ENCODE measurements around the gene BBOF1.

Gene BBOF1

GRCh38 chr14:74014299-74014698 lies 4.8 kb upstream of the BBOF1 start:
- DNase-seq (ENCODE audit: low read depth): peak; percentile 25
- no peak overlapping the region for H3K4me3 ChIP-seq (ENCODE audit: low read depth, low read length)
- no peak for TF ChIP-seq CTCF (conservative IDR thresholded peaks at IDR 0.05; ENCODE audit: low read depth, low read length)

DNA sequence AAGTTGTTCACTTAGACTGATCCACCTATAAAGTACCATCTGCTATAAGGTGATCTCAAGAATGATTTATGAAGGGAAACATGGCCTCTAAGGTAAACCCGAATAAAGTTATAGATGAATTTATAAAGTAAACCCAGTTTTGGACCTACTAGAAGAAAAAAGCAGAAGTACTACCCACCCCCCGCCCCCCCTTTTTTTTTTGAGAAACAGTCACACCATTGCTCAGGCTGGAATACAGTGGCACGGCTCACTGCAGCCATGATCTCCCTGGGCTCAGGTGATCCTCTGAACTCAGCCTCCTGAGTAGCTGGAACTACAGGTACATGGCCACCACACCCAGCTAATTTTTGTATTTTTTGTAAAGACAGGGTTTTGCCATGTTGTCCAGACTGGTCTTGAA lies 4.0 kb upstream of the BBOF1 start:
- no peak for DNase-seq (ENCODE audit: low read depth)
- TF ChIP-seq CTCF (conservative IDR thresholded peaks at IDR 0.05; ENCODE audit: low read depth, low read length): no peak
- H3K4me3 ChIP-seq (ENCODE audit: low read depth, low read length): no peak overlapping the region

GRCh38 chr14:74015963-74016362 lies 3.2 kb upstream of the BBOF1 start:
- no peak overlapping the region for H3K4me3 ChIP-seq (ENCODE audit: low read depth, low read length)
- TF ChIP-seq CTCF (conservative IDR thresholded peaks at IDR 0.05; ENCODE audit: low read depth, low read length): no peak
- no peak for DNase-seq (ENCODE audit: low read depth)

DNA sequence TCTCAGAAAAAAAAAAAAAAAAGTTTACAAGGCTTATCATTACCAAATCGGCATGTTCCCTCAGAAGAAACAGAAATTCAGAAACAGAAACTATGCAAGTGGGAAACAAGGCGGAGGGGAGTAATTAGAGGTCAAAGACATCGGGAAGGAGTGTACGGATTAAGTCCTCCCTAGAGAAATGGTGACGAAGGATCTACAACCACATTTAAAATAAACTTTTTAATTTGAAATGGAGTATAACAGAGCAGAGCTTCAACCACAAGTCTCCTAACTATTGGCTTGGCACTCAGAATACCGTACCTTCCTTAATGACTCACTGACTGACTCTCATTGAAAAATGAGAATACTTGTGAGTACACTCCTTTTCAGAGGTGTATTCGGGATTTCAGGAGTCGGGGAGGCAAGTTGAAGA lies 969 bp upstream of the BBOF1 start:
- H3K4me3 ChIP-seq (ENCODE audit: low read depth, low read length): peak overlapping the region; percentile 92
- peak; percentile 73 for DNase-seq (ENCODE audit: low read depth)
- TF ChIP-seq CTCF (conservative IDR thresholded peaks at IDR 0.05; ENCODE audit: low read depth, low read length): no peak

DNA sequence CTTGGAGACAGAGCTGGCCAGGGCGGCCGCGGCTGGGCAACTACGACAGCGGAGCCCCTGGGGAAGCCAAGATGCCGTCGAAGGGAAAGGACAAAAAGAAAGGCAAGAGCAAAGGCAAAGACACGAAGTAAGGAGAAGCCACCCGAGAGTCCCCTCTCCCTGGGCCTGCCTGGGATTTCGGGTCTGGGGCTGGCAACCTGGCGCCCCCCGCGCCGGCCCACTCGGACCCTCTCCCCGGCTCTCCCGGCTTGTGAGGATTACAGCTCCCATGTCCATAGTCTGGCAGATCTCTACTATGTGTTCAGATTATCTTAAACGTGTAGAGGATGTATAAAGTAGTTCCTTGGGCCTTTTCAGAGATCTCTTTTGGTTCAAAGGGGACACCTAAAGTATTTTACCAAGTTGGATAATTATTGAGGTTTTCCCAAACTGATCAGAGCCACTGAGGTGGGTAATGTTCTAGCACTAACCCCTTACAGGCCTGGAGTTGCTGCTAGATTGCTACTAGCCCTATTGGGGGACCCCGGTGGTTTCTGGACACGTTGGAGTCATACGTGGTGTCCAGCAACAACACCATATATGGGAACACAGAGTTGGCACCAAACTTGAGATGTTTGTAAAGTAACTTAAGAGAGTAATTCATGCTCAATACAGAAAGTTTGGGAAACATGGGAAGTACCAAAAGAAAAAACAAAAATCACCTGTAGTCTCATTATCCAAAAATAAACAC lies 424 bp downstream of the BBOF1 start:
- TF ChIP-seq CTCF (conservative IDR thresholded peaks at IDR 0.05; ENCODE audit: low read depth, low read length): no peak

GRCh38 chr14:74022346-74022745 lies 3.2 kb downstream of the BBOF1 start:
- no peak for DNase-seq (ENCODE audit: low read depth)
- H3K4me3 ChIP-seq (ENCODE audit: low read depth, low read length): no peak overlapping the region
- no peak for TF ChIP-seq CTCF (conservative IDR thresholded peaks at IDR 0.05; ENCODE audit: low read depth, low read length)

More for the DNA sequence above, 424 bp downstream of the BBOF1 start:
- peak overlapping the region; percentile 92 for H3K4me3 ChIP-seq (ENCODE audit: low read depth, low read length)
- peak; percentile 76 for DNase-seq (ENCODE audit: low read depth)

- no peak overlapping the region for H3K4me3 ChIP-seq (ENCODE audit: low read depth, low read length)
- TF ChIP-seq CTCF (conservative IDR thresholded peaks at IDR 0.05; ENCODE audit: low read depth, low read length): no peak
These were observed 10.0 kb downstream of the BBOF1 start for GRCh38 chr14:74029136-74029535.

More at GRCh38 chr14:74029136-74029535, 10.0 kb downstream of the BBOF1 start:
- no peak for DNase-seq (ENCODE audit: low read depth)

Measured in choroid plexus epithelial cell (primary cell).